BLaER1 (cell line): ENCODE measurements around the gene TAOK3.
"Not testable (repeated sequence)": the region's sequence is repeated elsewhere in the genome, so short reads cannot be mapped to it uniquely, and the experiment has no call there.

ENCODE experiments used
- H3K27ac ChIP-seq: shearing (Covaris generic); formaldehyde crosslinking; 2 replicates; pipeline ENCODE4 v1.8.1; 2022
- H3K27me3 ChIP-seq: shearing (Covaris generic); formaldehyde crosslinking; 2 replicates; pipeline ENCODE4 v1.8.1; 2022
- H3K36me3 ChIP-seq: shearing (Covaris generic); formaldehyde crosslinking; 2 replicates; pipeline ENCODE4 v1.8.1; 2022
- H3K4me1 ChIP-seq: shearing (Covaris generic); formaldehyde crosslinking; 2 replicates; pipeline ENCODE4 v1.8.1; 2022
- H3K4me2 ChIP-seq: shearing (Covaris generic); formaldehyde crosslinking; 2 replicates; pipeline ENCODE4 v1.8.1; 2022
- H3K4me3 ChIP-seq: shearing (Covaris generic); formaldehyde crosslinking; 2 replicates; pipeline ENCODE4 v1.8.1; 2022
- H3K9ac ChIP-seq: shearing (Covaris generic); formaldehyde crosslinking; 2 replicates; pipeline ENCODE4 v1.8.1; 2022
- H3K9me3 ChIP-seq: shearing (Covaris generic); formaldehyde crosslinking; 2 replicates; pipeline ENCODE4 v1.8.1; 2022
- H4K20me1 ChIP-seq: shearing (Covaris generic); formaldehyde crosslinking; 2 replicates; pipeline ENCODE4 v1.8.1; 2022
- Cebpa-rat ChIP-seq: shearing (Covaris generic); IDR thresholded peaks from 2 replicates; pipeline ENCODE4 v1.8.1; 2022

TAOK3 gene

GRCh38 chr12:118372541-118373495 is at the start of gene TAOK3:
TAOK3 (minus strand) TSS chr12:118372907; CDS start chr12:118255567, 117,340 bp downstream.
- TF ChIP-seq Cebpa-rat = no peak
- H3K27me3 ChIP-seq = peaks cover 30% of the 10 kb centered on the region
- peak within 1 kb of the TSS; percentile 79 for H3K9ac ChIP-seq
- no peaks in the 10 kb centered on the region for H3K36me3 ChIP-seq
- peak within 1 kb of the TSS; percentile 96 for H3K4me2 ChIP-seq
- H4K20me1 ChIP-seq = peaks cover 41% of the 10 kb centered on the region
- peaks cover 36% of the 10 kb centered on the region for H3K4me1 ChIP-seq
- H3K4me3 ChIP-seq = peak within 1 kb of the TSS; percentile 91
- no peaks in the 10 kb centered on the region for H3K9me3 ChIP-seq
- H3K27ac ChIP-seq = peak within 1 kb of the TSS; percentile 57

- Histone ChIP-seq H3K27me3 (no peaks in the 10 kb centered on the region), H3K4me3 (no peak overlapping the region), H3K4me2 (no peak overlapping the region), H3K27ac (no peak overlapping the region), H3K4me1 (peaks cover 10% of the 10 kb centered on the region), H3K9me3 (no peaks in the 10 kb centered on the region), H3K36me3 (peaks cover 18% of the 10 kb centered on the region), H4K20me1 (no peaks in the 10 kb centered on the region), H3K9ac (no peak overlapping the region)
- no peak for TF ChIP-seq Cebpa-rat
Observed at GRCh38 chr12:118420673-118421072, 48.0 kb upstream of the TAOK3 start.

DNA sequence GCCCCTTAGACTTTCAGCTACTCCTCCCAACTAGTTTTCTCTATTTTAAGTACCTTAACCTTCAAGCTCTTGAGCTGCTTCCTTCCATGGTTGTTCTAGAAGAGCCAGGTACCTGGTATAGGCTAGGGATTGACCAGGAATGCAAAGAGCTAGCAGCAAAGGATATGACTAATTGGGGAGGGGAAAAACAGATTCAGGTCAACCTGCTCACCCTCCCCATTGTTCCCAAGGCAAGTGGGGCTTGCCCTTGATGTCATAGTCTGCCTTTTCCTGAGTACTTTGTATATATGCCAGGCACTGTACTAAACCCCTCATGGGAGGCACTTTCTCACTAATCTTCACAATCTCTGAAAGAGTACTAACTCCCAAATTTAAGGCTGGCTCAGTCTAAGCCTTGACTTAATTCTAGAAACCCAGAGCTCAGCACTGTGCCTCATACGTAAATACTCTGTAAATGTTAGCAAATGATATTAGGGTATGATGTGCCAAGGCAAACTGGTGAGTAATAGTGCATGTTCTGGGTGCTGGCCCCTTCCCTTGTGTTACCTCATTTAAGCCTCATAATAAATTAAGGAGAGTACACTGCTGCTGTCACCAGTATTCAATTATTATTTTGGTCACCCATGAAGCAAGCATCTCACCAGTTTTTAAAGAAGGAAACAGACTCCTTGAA is 45.8 kb upstream of the TAOK3 start:
- H4K20me1 ChIP-seq = no peaks in the 10 kb centered on the region
- no peak overlapping the region for H3K27ac ChIP-seq
- H3K4me2 ChIP-seq = no peak overlapping the region
- H3K36me3 ChIP-seq = peaks cover 40% of the 10 kb centered on the region
- no peaks in the 10 kb centered on the region for H3K27me3 ChIP-seq
- no peak for TF ChIP-seq Cebpa-rat
- no peak overlapping the region for H3K9ac ChIP-seq
- no peaks in the 10 kb centered on the region for H3K9me3 ChIP-seq
- no peaks in the 10 kb centered on the region for H3K4me1 ChIP-seq
- no peak overlapping the region for H3K4me3 ChIP-seq

DNA sequence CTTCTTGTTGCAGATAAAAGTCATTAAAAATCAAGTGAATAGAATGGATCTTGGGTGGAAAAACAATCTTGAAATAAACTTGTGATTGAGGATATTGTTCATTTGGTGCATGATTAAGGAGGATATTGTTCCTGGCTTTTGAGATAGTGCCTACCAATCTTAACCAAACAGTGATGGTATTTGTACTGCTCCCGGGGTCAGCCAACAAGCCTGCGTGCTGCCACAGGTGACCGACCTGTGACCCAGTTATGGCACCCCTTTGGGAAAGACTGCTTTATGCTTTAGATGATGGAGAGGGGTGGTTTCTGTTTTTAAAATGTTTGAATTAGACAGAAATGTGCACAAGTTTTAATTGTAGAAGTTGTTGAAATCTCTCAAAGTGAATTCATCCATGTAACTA is 45.2 kb upstream of the TAOK3 start:
- Histone ChIP-seq H3K9ac (no peak overlapping the region), H4K20me1 (no peaks in the 10 kb centered on the region), H3K4me1 (no peaks in the 10 kb centered on the region), H3K27me3 (no peaks in the 10 kb centered on the region), H3K4me3 (no peak overlapping the region), H3K27ac (no peak overlapping the region), H3K9me3 (no peaks in the 10 kb centered on the region), H3K36me3 (peaks cover 46% of the 10 kb centered on the region), H3K4me2 (no peak overlapping the region)
- TF ChIP-seq Cebpa-rat = no peak

GRCh38 chr12:118409834-118410233 is 37.1 kb upstream of the TAOK3 start:
- peaks cover 5% of the 10 kb centered on the region; the same call in 1 of the 2 replicates for H4K20me1 ChIP-seq
- no peaks in the 10 kb centered on the region for H3K9me3 ChIP-seq
- H3K4me1 ChIP-seq = no peaks in the 10 kb centered on the region
- H3K4me2 ChIP-seq = no peak overlapping the region
- no peaks in the 10 kb centered on the region for H3K27me3 ChIP-seq
- H3K9ac ChIP-seq = no peak overlapping the region
- no peak overlapping the region for H3K27ac ChIP-seq
- peaks cover 90% of the 10 kb centered on the region for H3K36me3 ChIP-seq
- no peak overlapping the region for H3K4me3 ChIP-seq
- TF ChIP-seq Cebpa-rat = no peak

- peaks cover 83% of the 10 kb centered on the region for H3K36me3 ChIP-seq
- not testable (repeated sequence) for H3K4me2 ChIP-seq, H4K20me1 ChIP-seq, H3K27ac ChIP-seq, H3K27me3 ChIP-seq, H3K9me3 ChIP-seq, H3K9ac ChIP-seq, H3K4me3 ChIP-seq, H3K4me1 ChIP-seq
Observed at GRCh38 chr12:118408241-118408640, 35.5 kb upstream of the TAOK3 start.

DNA sequence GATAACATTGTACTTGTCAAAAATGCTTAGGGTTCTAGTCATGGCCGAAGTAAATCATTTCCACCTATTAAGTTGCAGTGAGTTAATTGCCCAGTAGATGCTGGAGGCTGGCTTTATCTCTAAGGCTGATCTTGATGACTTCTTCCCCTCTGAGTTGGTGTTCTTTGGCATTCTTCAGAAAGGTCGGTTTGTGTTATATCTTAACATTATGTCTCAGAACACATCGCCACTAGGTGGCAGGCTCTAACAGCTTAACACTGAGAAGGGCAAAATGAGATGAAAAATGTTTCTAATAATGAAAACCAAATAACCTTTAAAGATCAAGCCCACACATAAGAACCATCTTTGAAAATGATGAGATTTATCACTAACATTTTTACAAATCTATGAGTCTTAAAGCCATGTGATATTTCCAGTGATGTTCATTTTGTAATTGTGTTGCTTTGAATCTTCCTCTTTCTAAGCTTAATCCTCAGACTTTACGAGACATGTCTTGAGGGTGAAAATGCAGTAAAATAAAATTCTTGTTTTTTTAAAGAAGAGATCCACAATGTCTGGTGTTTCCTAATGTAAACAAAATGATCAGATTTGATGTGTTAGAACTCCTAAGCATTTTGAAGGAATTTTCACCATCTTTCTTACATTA is 32.3 kb upstream of the TAOK3 start:
- Histone ChIP-seq H3K36me3 (peaks cover 86% of the 10 kb centered on the region), H3K27ac (no peak overlapping the region), H3K4me1 (no peaks in the 10 kb centered on the region), H3K4me2 (no peak overlapping the region), H3K4me3 (no peak overlapping the region), H3K27me3 (no peaks in the 10 kb centered on the region), H4K20me1 (peaks cover 5% of the 10 kb centered on the region; the same call in 1 of the 2 replicates), H3K9ac (no peak overlapping the region), H3K9me3 (no peaks in the 10 kb centered on the region)
- no peak for TF ChIP-seq Cebpa-rat

DNA sequence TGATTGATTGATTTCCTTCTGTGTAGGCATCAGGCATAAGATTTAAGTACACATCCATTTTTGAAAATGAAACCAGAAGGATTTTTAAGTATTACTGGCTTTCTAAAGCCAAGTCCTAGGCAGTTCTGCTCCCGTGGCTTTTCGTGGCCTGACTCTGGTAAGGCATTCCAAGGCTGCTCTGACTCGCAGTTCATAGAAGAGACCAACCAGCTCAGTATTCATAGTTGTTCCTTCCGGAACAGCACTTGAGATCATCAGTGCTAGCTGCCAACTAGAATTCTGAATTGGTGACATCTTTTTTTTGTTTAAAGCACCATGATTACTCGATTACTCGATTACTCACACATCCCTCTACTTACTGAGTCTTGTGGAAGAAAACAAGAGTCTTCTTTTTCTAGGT is 29.5 kb upstream of the TAOK3 start:
- Histone ChIP-seq H4K20me1 (peaks cover 26% of the 10 kb centered on the region), H3K4me1 (no peaks in the 10 kb centered on the region), H3K36me3 (peaks cover 86% of the 10 kb centered on the region), H3K27ac (no peak overlapping the region), H3K4me2 (no peak overlapping the region), H3K4me3 (no peak overlapping the region), H3K9me3 (no peaks in the 10 kb centered on the region), H3K9ac (no peak overlapping the region), H3K27me3 (no peaks in the 10 kb centered on the region)
- no peak for TF ChIP-seq Cebpa-rat

DNA sequence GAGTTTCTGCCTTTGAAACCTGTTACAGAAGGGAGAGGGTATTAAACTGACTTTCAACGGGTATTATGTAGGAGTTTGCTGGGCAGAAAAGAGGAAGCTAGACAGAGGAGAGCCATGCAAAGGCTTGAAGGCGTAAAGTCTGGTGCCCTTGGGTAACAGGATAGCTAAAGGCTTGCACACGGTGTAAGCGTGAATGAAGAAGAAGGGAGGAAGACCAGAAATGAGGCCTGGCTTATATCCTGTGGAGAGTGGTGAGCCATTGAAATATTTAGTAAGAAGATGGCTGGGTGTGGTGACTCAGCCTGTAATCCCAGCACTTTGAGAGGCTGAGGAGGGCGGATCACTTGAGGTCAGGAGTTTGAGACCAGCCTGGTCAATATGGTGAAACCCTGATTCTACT is 26.2 kb upstream of the TAOK3 start:
- Histone ChIP-seq H3K27ac (no peak overlapping the region), H3K36me3 (peaks cover 100% of the 10 kb centered on the region)

DNA sequence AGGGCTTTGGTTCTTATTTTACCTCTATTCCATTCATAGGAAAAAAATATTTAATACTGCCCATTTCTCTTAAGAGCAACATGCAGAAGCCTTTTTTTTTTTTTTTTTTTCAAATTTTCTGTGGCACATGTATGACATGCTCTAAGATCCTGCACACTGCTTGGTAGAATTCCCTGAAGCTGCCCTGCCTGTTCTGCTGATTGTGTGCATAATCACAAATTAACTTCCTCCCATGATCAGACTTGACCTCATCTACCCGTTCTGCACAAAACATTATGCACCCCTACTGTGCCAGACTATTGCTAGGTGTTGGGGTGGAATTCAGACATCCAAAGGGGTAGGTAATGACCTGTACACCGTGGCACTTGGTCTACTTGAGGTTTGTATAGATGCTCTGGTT is 25.8 kb upstream of the TAOK3 start:
- H3K4me2 ChIP-seq = no peak overlapping the region
- no peaks in the 10 kb centered on the region for H3K9me3 ChIP-seq
- no peak for TF ChIP-seq Cebpa-rat
- no peaks in the 10 kb centered on the region for H3K27me3 ChIP-seq
- H3K9ac ChIP-seq = no peak overlapping the region
- H3K27ac ChIP-seq = no peak overlapping the region
- H3K36me3 ChIP-seq = peaks cover 100% of the 10 kb centered on the region
- no peak overlapping the region for H3K4me3 ChIP-seq
- no peaks in the 10 kb centered on the region for H3K4me1 ChIP-seq
- peaks cover 32% of the 10 kb centered on the region for H4K20me1 ChIP-seq

More for the DNA sequence above, 26.2 kb upstream of the TAOK3 start:
- Histone ChIP-seq H3K4me3 (no peak overlapping the region), H3K9ac (no peak overlapping the region), H4K20me1 (peaks cover 32% of the 10 kb centered on the region), H3K4me2 (no peak overlapping the region), H3K4me1 (no peaks in the 10 kb centered on the region), H3K9me3 (no peaks in the 10 kb centered on the region), H3K27me3 (no peaks in the 10 kb centered on the region)
- TF ChIP-seq Cebpa-rat = no peak
